ENCODE results near the gene GBP1.
"Not testable (repeated sequence)": the region's sequence is repeated elsewhere in the genome, so short reads cannot be mapped to it uniquely, and the experiment has no call there.

GBP1 gene

DNA sequence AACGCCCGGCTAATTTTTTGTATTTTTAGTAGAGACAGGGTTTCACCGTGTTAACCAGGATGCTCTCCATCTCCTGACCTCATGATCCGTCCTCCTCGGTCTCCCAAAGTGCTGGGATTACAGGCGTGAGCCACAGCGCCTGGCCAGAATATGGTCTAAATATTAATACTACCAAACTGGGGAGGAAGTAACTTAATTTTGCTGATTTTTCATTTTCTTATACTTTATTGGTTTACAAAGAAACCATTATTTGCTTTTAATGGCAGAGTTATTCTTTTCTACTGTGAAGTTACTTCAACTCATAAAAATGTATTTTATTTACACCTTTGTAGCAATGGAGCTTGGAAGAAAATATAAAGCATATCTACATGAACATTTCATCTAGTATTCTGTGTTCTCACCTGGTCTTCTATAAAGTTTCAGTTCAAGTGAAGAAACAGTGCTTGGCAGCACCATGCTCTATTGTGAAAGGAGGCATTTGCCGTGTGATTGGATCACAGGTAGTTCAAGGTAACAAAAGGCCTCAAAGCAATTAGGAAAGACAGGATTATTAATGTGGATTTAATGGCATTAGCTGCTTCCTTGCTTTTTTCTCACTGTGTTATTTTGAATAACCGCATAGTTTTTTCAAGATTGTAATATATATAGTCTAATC, 13.6 kb downstream of the GBP1 start:
- no peak for DNase-seq (ENCODE audit: low spot score)

- DNase-seq (ENCODE audit: low spot score), result no peak
Measured at GRCh38 chr1:89050649-89051033, 14.4 kb downstream of the GBP1 start.

DNA sequence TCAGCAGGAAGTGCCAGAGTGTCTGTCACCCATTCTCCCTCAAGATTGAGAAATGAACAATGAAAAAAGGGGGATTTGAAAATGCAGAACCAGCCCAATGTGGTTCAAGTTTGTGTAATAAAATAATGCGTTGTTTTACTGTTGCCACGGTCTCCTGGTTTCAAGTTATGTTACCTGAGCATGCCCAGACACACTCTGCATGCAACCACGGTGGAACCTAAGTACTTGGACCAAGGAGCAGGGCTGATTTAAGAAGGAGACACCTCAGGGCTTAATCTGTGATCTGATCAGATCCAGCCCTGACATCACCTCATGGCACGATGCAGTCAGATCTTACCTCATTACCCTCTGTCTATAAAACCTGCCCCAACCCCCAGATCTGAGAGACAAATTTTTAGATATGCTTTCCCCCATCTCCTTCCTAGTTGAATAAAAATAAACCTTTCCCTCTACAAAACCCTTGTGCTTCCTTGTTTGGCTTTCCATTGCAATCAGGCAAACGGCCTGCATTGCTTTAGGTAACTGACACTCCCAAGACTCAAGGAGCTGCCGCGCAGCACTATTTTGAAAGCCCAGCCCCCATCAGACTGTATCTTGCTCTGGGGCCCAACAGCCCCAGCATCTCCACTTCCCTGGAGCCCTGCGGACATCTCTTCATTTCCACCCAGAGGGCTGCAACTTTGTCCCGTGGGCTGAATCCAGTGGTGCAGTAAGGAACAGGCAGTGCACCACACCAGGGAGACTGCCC, 14.9 kb downstream of the GBP1 start:
- not testable (repeated sequence) for DNase-seq (ENCODE audit: low spot score)

GRCh38 chr1:89049187-89049586, 15.8 kb downstream of the GBP1 start:
- DNase-seq (ENCODE audit: low spot score), result not testable (repeated sequence)

GRCh38 chr1:89047734-89048133, 17.3 kb downstream of the GBP1 start:
- no peak for DNase-seq (ENCODE audit: low spot score)

- DNase-seq (ENCODE audit: low spot score), result not testable (repeated sequence)
Measured at GRCh38 chr1:89046318-89047183, 18.5 kb downstream of the GBP1 start.

GRCh38 chr1:89044970-89045721, 19.9 kb downstream of the GBP1 start:
- DNase-seq (ENCODE audit: low spot score), result no peak

DNA sequence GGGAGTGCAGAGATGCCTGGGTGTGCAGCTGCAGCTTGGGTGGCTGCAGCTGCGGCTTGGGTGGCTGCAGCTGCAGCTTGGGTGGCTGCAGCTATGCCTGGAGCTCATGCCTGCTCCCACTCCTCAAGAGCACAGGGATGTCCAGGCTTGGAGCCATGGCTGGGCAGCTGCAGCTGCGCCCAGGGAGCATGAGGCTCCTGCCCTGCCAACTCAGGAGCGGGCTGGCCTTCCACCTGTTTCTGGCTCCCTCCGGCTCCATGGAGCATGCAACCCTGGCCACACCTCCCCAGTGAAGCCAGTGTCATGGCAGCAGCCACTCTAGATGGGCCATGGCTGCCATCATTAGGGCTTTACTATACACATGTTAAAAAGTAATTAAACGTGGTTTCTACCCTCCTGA, 21.1 kb downstream of the GBP1 start:
- DNase-seq (ENCODE audit: low spot score), result no peak

GRCh38 chr1:89042491-89042890, 22.5 kb downstream of the GBP1 start:
- no peak for DNase-seq (ENCODE audit: low spot score)

DNA sequence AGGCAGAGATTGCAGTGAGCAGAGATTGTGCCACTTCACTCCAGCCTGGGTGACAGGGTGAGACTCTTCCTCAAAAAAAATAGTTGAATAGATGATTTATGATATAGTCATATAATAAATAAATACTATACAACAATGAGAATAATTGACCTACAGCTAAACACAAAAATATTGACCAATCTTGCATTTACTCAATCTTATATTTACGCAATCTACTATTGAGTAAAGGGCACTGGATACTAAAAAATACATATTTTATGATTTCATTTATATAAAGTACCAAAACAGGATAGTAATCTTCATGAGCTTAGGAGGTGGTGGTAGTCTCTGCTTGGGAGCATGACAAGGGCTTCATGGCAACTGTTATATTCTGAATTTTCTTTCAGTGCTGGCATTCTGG, 23.3 kb downstream of the GBP1 start:
- DNase-seq (ENCODE audit: low spot score), result no peak

GRCh38 chr1:89041119-89041641, 23.8 kb downstream of the GBP1 start:
- DNase-seq (ENCODE audit: low spot score), result peak; percentile 37

GRCh38 chr1:89040315-89040626, 24.7 kb downstream of the GBP1 start:
- DNase-seq (ENCODE audit: low spot score), result no peak

GRCh38 chr1:89037186-89037585, 27.8 kb downstream of the GBP1 start:
- DNase-seq (ENCODE audit: low spot score), result no peak

DNA sequence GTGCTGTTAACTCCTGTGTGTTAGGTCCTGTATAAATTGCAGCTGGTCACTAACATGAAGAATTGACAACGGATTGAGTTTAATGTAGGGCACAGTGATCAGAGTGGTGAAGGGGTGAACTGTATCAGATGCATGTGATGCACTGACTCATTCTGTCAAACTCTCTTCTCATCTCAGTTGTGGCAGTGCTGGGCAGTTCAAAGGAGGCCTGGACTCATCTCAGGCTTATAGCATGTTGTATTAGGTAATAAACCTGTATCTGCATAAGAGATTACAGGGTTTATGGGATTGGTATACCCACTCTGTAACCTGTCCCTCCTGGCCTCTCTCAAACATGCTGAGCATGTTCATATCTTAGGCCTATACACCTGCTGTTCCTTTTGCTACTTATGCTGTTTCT, 29.9 kb downstream of the GBP1 start:
- no peak for DNase-seq (ENCODE audit: low spot score)

DNA sequence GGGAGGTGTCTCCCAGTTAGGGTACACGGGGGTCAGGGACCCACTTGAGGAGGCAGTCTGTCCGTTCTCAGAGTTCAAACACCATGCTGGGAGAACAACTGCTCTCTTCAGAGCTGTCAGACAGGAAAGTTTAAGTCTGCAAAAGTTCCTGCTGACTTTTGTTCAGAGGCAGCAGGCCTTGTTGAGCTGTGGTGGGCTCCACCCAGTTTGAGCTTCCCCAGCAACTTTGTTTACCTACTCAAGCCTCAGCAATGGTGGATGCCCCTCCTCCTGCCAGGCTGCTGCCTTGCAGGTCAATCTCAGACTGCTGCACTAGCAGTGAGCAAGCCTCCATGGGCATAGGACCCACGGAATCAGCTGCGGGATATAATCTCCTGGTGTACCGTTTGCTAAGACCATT, 31.0 kb downstream of the GBP1 start:
- not testable (repeated sequence) for DNase-seq (ENCODE audit: low spot score)

GRCh38 chr1:89029051-89029450, 36.0 kb downstream of the GBP1 start:
- DNase-seq (ENCODE audit: low spot score), result not testable (repeated sequence)

GRCh38 chr1:89025928-89026327, 39.1 kb downstream of the GBP1 start:
- DNase-seq (ENCODE audit: low spot score), result no peak

DNA sequence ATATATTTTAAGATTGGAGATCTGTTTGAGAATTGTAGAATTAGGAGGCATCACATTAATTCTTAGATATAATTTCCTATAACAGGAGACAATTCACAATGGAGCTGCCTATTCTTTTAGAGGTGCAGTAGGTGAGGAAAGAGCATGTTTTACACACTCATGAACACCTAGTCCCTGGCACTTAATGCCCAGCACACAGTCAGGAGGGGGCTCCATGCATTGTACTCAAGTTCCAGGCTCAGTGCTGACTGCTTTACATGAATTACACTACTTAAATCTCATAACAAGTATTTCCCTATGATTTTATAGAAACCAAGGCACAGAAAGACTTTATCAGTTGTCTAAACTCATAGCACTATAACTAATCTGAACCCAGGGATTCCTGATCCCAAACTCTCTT, 42.0 kb downstream of the GBP1 start:
- DNase-seq (ENCODE audit: low spot score), result no peak

GRCh38 chr1:89022167-89022959, 42.6 kb downstream of the GBP1 start, which contains the start of gene GBP3:
TSS of gene GBP3 (minus strand) at chr1:89022866. CDS start at chr1:89020721, 2,145 bp downstream.
- peak; percentile 70 for DNase-seq (ENCODE audit: low spot score)

DNA sequence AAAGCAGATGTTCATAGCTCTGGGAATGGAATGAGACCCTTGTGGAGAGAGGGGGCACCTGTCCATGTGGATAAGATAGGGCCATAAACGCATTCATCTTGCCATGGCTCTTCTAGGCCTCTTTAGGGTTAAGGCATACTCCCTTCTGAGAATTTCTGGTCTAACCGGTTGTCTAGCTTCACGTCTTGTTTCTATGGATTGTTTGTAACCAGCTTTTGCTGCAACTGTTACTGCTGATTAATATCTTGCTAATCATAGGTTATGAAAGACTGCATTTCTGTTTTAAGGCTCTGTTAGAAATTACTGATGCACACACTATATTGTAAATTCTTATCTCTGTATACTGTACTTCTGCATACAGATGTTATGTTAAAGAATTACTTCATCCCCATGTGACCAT, 46.7 kb downstream of the GBP1 start:
- DNase-seq (ENCODE audit: low spot score), result not testable (repeated sequence)

GRCh38 chr1:89008511-89008910, 56.5 kb downstream of the GBP1 start:
- no peak for DNase-seq (ENCODE audit: low spot score)

Data from GM03348 (cell line).